Stomach smooth muscle (tissue), 2 donors: Measurements from ENCODE around the gene TBCA.

ENCODE experiments used
- H3K27ac ChIP-seq: one replicate; pipeline ENCODE4 v1.7.0; 2013; ENCODE audit warnings: mild to moderate bottlenecking, low read length, inconsistent platforms
- H3K27me3 ChIP-seq, 2 donors: one replicate each; pipeline ENCODE4 v1.7.0; 2013; ENCODE audit warnings: low read length in 2 of 2; ENCODE audit not compliant: insufficient read depth in 2 of 2, control insufficient read depth in 1 of 2
- H3K36me3 ChIP-seq, 2 donors: one replicate each; pipeline ENCODE4 v1.7.0; 2013; ENCODE audit warnings: low read length in 2 of 2; ENCODE audit not compliant: control insufficient read depth in 2 of 2, insufficient read depth in 2 of 2
- H3K4me1 ChIP-seq: one replicate; pipeline ENCODE4 v1.7.0; 2013; ENCODE audit warnings: low read length; ENCODE audit not compliant: control insufficient read depth, insufficient read depth
- H3K4me3 ChIP-seq, 2 donors: one replicate each; pipeline ENCODE4 v1.7.0; 2013; ENCODE audit warnings: low read length in 2 of 2
- H3K9ac ChIP-seq, 2 donors: one replicate each; pipeline ENCODE4 v1.7.0; 2013; ENCODE audit warnings: low read length in 2 of 2, mild to moderate bottlenecking in 1 of 2
- H3K9me3 ChIP-seq, 2 donors: one replicate each; pipeline ENCODE4 v1.7.0; 2013; ENCODE audit warnings: low read length in 2 of 2; ENCODE audit not compliant: control insufficient read depth in 2 of 2
- donor health status: healthy.
- donor health status: Pancreatic carcinoma.

Gene TBCA

GRCh38 chr5:77643654-77644370, 132.3 kb downstream of the TBCA start:
- no peak overlapping the region for H3K9ac ChIP-seq
- H3K27ac ChIP-seq = no peak overlapping the region
- no peak overlapping the region for H3K4me3 ChIP-seq
- no peaks in the 10 kb centered on the region for H3K9me3 ChIP-seq
- H3K36me3 ChIP-seq = no peaks in the 10 kb centered on the region
- peaks cover 21% of the 10 kb centered on the region for H3K4me1 ChIP-seq
- H3K27me3 ChIP-seq = peaks cover 63 to 81% of the 10 kb centered on the region in 2 donors

GRCh38 chr5:77642738-77643653, 133.1 kb downstream of the TBCA start:
- H3K27me3 ChIP-seq = peaks cover 68 to 89% of the 10 kb centered on the region in 2 donors
- H3K9me3 ChIP-seq = no peaks in the 10 kb centered on the region
- no peak overlapping the region for H3K4me3 ChIP-seq
- no peak overlapping the region for H3K27ac ChIP-seq
- H3K36me3 ChIP-seq = no peaks in the 10 kb centered on the region
- peaks cover 21% of the 10 kb centered on the region for H3K4me1 ChIP-seq
- no peak overlapping the region for H3K9ac ChIP-seq

- no peaks in the 10 kb centered on the region for H3K36me3 ChIP-seq
Measured at GRCh38 chr5:77641963-77642737, 134.0 kb downstream of the TBCA start.

GRCh38 chr5:77641397-77641943, 134.7 kb downstream of the TBCA start:
- no peak overlapping the region for H3K9ac ChIP-seq
- H3K36me3 ChIP-seq = no peaks in the 10 kb centered on the region
- peaks cover 31% of the 10 kb centered on the region for H3K4me1 ChIP-seq
- peaks cover 83 to 98% of the 10 kb centered on the region in 2 donors for H3K27me3 ChIP-seq
- no peak overlapping the region for H3K4me3 ChIP-seq
- H3K27ac ChIP-seq = no peak overlapping the region
- no peaks in the 10 kb centered on the region for H3K9me3 ChIP-seq

More at GRCh38 chr5:77641963-77642737, 134.0 kb downstream of the TBCA start:
- H3K9me3 ChIP-seq = no peaks in the 10 kb centered on the region
- H3K4me3 ChIP-seq = no peak overlapping the region
- H3K27me3 ChIP-seq = peaks cover 76 to 94% of the 10 kb centered on the region in 2 donors
- H3K4me1 ChIP-seq = peaks cover 26% of the 10 kb centered on the region
- H3K27ac ChIP-seq = no peak overlapping the region
- H3K9ac ChIP-seq = no peak overlapping the region
